IPS DF 6.9 (cell line): Measurements from ENCODE around the gene GATA2.

Experiments used
- DNase-seq: peaks from one replicate; pipeline ENCODE4 v3.0.0-alpha.2; 2013; ENCODE audit warnings: low read depth, low spot score
- H3K27ac ChIP-seq: one replicate; pipeline ENCODE4 v1.5.1; 2013; ENCODE audit warnings: low read length, control low read depth
- H3K27me3 ChIP-seq: 2 replicates; pipeline ENCODE4 v1.6.1; 2013; ENCODE audit warnings: mild to moderate bottlenecking, low read length; ENCODE audit not compliant: control insufficient read depth, insufficient read depth
- H3K36me3 ChIP-seq: 2 replicates; pipeline ENCODE4 v1.6.1; 2013; ENCODE audit warnings: low read length; ENCODE audit not compliant: control insufficient read depth, insufficient read depth
- H3K4me1 ChIP-seq: 2 replicates; pipeline ENCODE4 v1.6.1; 2013; ENCODE audit warnings: low read length; ENCODE audit not compliant: control insufficient read depth, insufficient read depth
- H3K4me3 ChIP-seq: 2 replicates; pipeline ENCODE4 v1.5.1; 2013; ENCODE audit warnings: mild to moderate bottlenecking, low read length
- H3K9me3 ChIP-seq: 2 replicates; pipeline ENCODE4 v1.6.1; 2013; ENCODE audit warnings: low read length, inconsistent platforms; ENCODE audit not compliant: control insufficient read depth, insufficient read depth
- WGBS: extraction: QIAGEN DNeasy Blood & Tissue Kit; methylation state at CpG from one replicate; pipeline ENCODE4 v1.1.7; 2013; ENCODE audit warnings: mixed read lengths, missing lambda C conversion rate; ENCODE audit not compliant: insufficient read length, insufficient coverage; 5-methylcytosine and 5-hydroxymethylcytosine counted together

GATA2 gene

DNA sequence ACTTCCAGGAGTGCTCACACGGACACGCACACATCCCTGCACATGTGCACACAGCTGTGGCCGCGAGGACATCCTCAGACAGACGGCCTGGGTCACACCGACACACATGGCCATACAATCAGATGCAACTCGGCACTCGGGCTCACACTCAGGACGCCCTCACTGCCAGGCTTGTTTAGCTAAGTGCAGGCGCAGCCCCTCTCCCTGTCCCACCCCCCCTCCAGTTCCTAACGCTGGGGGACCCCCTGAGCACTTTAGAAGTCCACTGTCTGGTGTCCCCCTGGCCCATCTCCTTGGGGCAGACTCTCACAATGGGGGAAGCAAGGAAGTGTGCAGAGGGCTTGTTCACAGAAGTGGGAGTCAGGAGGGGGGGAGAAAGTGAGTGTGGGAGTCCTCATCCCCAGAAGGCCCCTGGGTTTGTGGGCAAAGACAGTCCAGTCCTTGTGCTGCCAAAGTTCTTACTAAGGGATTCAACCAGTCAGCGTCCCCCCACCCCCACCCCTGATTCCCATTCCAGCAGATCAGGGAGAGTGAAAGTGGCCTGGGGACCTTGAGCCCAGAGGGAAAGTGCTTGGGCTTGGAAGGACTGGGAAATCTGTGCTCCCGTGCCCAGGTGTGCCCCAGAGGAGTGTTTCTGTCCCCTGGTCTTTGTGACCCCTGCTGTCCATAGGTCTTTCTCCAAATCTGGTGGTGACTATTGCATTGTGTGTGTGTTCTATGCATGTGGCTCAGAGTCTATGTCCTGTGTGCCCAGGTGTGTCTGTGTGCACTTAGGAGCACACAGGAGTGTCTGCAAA is 767 bp upstream of the GATA2 start:
- H3K4me3 ChIP-seq, result no peak overlapping the region
- H3K9me3 ChIP-seq, result no peaks in the 10 kb centered on the region
- DNase-seq, result no peak
- no CpG with 5 or more reads among the region's 13 CpGs for WGBS
- H3K4me1 ChIP-seq, result peaks cover 13% of the 10 kb centered on the region
- no peaks in the 10 kb centered on the region for H3K36me3 ChIP-seq
- peaks cover 91% of the 10 kb centered on the region for H3K27me3 ChIP-seq
- no peak overlapping the region for H3K27ac ChIP-seq

DNA sequence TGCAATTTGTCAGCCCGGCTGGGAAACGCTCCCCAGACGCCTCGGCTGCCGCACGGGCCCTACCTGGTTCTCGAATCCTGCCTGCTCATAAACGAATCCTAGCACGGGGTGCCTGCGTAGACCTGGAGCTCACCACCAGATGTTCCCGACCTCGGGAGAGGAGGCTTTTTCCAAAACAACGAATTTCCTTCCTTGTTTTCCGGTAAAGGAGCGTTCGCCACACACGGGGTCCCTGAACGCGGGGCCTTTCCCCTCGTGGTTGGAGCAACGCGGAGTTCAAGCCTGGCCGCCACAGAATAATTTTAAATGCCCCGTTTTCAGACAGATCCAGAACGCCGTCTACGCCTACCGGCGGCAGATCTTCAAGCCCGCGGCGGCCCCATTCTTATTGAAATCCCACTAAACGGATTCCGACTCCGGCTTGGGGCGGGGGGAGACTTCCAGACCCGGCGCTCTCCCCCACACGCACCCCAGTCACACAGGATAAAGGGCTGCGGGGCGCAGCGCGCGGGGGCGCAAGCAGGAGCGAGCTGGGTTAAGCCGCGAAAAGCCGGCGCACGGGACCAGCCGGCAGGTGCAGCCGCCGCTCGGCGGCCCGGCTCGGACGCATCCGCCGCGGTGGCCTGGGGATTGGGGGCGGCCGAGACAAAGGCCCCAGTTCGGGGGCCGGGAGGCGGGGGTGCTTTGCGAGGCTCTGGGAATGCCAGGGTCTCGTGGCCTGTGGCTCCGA is 895 bp downstream of the GATA2 start:
- no peak for DNase-seq
- Histone ChIP-seq H3K27me3 (peaks cover 94% of the 10 kb centered on the region), H3K4me1 (peaks cover 11% of the 10 kb centered on the region), H3K27ac (no peak overlapping the region), H3K9me3 (no peaks in the 10 kb centered on the region), H3K4me3 (no peak overlapping the region), H3K36me3 (no peaks in the 10 kb centered on the region)
- no CpG with 5 or more reads among the region's 70 CpGs for WGBS

DNA sequence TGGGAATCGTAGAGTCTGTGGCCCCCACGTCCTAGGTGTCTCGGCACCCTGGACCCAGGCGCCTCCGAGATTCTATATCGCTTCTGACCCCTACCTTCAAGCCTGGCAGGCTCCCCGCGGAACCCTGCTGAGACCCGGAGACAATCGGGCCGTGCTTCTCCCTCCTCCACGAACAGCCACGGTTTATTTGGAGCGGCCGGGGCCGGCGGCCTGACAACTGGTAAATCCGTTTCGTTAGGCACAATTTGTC is 1.4 kb downstream of the GATA2 start:
- no peak for DNase-seq
- Histone ChIP-seq H3K27me3 (peaks cover 94% of the 10 kb centered on the region), H3K4me1 (peaks cover 11% of the 10 kb centered on the region), H3K36me3 (no peaks in the 10 kb centered on the region), H3K9me3 (no peaks in the 10 kb centered on the region), H3K4me3 (no peak overlapping the region), H3K27ac (no peak overlapping the region)
- no CpG with 5 or more reads among the region's 19 CpGs for WGBS

DNA sequence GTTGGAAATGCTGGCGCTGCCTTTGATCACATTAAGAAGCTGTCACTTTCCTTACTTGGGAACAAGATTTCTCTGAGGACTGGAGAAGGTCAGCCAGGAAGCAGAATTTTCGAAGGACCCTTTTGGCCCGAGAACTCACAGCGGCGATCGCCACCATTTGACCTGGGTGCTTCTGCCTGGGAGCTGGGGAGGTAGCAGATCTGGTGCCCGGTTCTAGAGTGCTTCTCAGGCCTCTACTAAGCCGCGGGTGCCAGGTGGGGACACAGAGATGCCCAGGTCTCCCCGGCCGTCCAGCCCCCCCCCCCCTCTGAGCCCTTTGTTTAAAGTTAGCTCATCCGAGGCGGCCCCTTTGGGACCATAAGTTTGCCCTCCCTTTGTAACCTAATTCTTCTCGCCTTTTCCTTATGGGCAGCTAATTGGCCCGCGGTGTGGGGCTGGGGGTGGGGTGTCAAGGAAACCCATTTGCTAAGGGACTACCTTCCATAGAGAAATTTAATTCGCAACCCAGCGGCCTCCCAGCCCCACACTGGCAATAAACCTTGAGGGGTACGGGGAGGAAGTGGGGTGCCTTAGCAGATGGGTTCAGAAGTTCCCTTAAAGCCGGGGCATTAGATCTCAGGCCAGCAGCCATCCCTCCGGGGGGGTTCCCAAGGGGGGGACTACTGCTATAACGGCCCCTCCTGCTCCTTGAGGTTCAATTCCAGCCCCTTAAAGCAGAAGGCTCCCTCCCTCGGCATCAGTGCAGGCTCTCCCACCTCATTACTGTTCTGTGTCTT is 1.9 kb downstream of the GATA2 start:
- Histone ChIP-seq H3K27ac (no peak overlapping the region), H3K9me3 (no peaks in the 10 kb centered on the region), H3K27me3 (peaks cover 94% of the 10 kb centered on the region), H3K4me1 (peaks cover 12% of the 10 kb centered on the region), H3K36me3 (no peaks in the 10 kb centered on the region), H3K4me3 (no peak overlapping the region)
- no peak for DNase-seq
- WGBS, result no CpG with 5 or more reads among the region's 23 CpGs

DNA sequence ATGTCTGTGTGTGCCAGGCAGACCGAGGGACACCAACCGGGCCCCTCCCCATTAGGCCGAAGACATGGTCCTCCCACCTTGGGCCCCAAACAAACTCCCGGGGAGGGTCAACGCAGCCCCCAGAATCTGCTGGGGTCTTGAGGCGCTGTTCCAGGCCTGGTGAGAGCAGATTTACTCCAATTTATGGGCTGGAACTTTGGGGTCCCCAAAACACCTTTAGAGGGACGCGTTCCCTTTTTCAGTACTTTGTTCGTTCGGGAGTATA is 2.4 kb downstream of the GATA2 start:
- Histone ChIP-seq H3K4me3 (no peak overlapping the region), H3K27me3 (peaks cover 94% of the 10 kb centered on the region), H3K27ac (no peak overlapping the region), H3K36me3 (no peaks in the 10 kb centered on the region), H3K4me1 (peaks cover 12% of the 10 kb centered on the region), H3K9me3 (no peaks in the 10 kb centered on the region)
- WGBS, result no CpG with 5 or more reads among the region's 10 CpGs
- no peak for DNase-seq

DNA sequence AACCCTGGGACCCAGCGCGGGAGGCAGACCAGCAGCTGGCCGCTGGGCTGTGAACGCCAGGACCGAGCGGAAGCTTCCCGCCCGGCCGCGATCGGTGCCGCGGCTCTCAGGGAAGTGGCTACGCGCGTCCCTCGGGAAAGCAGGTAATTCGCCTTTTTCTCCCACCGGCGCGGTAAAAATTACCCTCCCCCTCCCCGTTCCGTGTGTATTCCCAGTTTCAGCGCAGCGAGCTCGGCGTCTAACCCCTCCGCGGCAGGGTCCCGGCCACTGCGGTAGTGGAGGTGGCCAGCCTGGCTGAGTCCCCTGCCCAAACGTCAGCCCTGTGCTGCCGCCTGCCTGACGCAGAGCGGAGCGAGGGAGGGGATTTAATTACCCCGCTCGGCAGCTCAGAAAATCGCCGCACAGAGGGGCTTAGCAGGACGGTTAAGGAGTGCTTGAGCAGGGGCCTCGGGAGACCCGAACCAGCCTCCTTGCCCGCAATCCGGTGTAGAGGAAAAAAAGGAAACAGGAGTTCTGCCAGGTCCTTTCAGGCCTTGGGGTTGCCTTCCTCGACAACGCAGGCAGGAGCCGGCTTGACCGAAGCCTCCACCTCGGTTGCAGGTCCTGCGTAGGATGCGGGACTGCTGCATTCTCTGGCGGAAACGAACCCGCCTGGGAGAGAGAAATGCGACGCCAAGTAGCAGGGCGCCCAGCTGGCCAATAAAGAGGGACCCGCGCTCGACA is 2.9 kb downstream of the GATA2 start:
- H3K4me3 ChIP-seq, result no peak overlapping the region; the same call in 1 of the 2 replicates
- H3K4me1 ChIP-seq, result peaks cover 12% of the 10 kb centered on the region
- peaks cover 94% of the 10 kb centered on the region for H3K27me3 ChIP-seq
- DNase-seq, result no peak
- no peaks in the 10 kb centered on the region for H3K9me3 ChIP-seq
- no peak overlapping the region for H3K27ac ChIP-seq
- H3K36me3 ChIP-seq, result no peaks in the 10 kb centered on the region
- no CpG with 5 or more reads among the region's 61 CpGs for WGBS

DNA sequence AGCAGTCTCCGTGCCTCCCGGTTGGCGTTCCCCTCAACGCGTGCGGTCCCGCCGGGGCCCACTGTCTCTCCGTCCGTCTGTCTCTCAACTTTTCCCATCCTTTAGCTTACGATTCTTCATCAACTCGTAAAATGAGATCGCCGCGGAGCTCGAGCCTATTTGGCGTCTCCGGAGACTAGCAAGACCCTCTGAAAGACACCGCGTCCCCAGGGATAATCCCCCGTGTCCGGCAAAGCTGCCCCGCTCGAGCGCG is 3.4 kb downstream of the GATA2 start:
- no CpG with 5 or more reads among the region's 26 CpGs for WGBS
- H3K27ac ChIP-seq, result no peak overlapping the region
- no peak for DNase-seq
- H3K9me3 ChIP-seq, result no peaks in the 10 kb centered on the region
- H3K4me1 ChIP-seq, result peaks cover 12% of the 10 kb centered on the region
- no peaks in the 10 kb centered on the region for H3K36me3 ChIP-seq
- H3K27me3 ChIP-seq, result peaks cover 94% of the 10 kb centered on the region
- H3K4me3 ChIP-seq, result no peak overlapping the region; the same call in 1 of the 2 replicates

DNA sequence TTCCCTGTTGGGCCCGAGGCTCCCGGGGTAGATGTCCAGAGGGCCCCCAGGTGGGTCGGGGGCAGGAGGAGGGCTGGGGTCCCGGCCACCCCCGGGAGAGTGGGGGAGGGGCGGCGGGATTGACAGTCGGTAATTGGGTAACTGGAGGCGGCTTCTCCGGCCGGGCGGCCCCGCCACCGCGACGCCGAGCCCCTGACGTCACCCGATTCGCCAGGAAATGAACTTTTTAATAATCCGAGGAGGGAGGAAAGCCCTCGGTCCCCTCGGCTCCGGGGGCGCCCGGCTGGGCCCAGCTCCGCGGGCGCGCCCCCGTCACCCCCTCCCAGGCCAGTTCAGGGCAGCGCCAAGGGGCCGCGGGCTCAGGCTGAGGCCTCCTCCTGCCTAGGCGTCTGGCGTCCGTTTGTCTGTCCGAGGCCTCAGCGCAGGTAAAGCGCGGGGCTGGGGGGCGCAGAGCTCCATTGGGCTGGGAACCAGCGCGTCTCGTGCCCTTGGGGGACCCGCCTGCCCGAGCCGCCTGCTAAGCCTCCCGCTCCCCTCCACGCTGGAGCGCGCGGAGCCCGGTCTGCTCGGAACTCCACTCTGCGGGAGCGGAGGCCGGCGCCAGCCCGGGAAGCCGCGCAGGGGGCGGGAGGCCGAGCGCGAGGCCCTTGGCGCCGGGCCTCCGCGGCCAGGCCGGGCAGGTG is 3.9 kb downstream of the GATA2 start:
- H3K4me1 ChIP-seq, result peaks cover 14% of the 10 kb centered on the region
- no peak for DNase-seq

DNA sequence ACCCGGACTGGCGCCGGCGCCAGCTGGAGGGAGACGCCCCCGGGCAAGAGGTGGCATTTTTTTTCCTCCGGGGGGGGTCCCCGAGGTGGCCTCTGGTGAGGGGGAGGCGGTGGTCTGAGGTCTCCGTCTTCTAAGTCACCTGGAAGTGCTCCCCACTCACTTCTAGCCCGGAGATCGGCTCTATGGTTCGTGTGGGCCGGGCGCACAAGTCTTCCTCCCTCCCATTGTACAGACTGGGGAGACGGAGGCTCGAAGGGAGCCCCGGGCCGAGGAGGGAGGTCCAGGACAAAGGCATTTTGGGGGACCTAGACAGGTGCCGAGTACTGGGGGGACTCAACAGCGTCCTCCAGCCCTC is 4.4 kb downstream of the GATA2 start:
- Histone ChIP-seq H3K36me3 (no peaks in the 10 kb centered on the region), H3K4me3 (peak overlapping the region; percentile 21; the same call in 1 of the 2 replicates), H3K27me3 (peaks cover 93% of the 10 kb centered on the region), H3K9me3 (no peaks in the 10 kb centered on the region), H3K27ac (no peak overlapping the region), H3K4me1 (peaks cover 19% of the 10 kb centered on the region)
- no peak for DNase-seq
- WGBS, result no CpG with 5 or more reads among the region's 21 CpGs

More for the DNA sequence above, 3.9 kb downstream of the GATA2 start:
- WGBS, result no CpG with 5 or more reads among the region's 71 CpGs
- peaks cover 93% of the 10 kb centered on the region for H3K27me3 ChIP-seq
- no peaks in the 10 kb centered on the region for H3K9me3 ChIP-seq
- no peaks in the 10 kb centered on the region for H3K36me3 ChIP-seq
- no peak overlapping the region for H3K27ac ChIP-seq
- peak overlapping the region; percentile 14; the same call in 1 of the 2 replicates for H3K4me3 ChIP-seq
